Measurements from ENCODE around the gene KIAA0513.

KIAA0513 gene

GRCh38 chr16:85103114-85104079, 75.8 kb downstream of the KIAA0513 start:
- H3K27ac ChIP-seq (ENCODE audit: low read depth, low read length) = no peak overlapping the region

DNA sequence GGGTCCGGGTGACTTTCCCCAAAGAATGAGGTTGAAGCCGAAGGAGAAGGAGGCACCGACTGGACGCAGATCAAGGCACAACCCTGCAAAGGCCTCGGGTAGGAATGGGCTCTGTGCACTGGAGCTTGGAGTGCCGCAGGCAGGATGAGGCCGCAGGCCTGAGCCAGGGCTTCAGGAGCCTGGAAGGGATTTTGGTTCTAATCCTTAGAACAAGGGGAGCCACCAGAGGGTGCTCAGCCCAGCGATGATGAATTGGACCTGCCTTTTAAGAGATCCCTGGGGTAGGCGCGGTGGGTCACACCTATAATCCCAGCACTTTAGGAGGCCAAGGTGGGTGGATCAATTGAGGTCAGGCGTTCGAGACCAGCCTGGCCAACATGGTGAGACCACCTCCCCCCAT, 76.6 kb downstream of the KIAA0513 start:
- Histone ChIP-seq H3K27ac (ENCODE audit: low read depth, low read length) (no peak overlapping the region), H3K4me3 (ENCODE audit: low read depth in 1 of 5, low read length in 5 of 5) (no peak overlapping the region), H3K9me3 (ENCODE audit: control insufficient read depth in 5 of 5, low read length in 5 of 5) (no peaks in the 10 kb centered on the region), H3K4me1 (ENCODE audit: control insufficient read depth in 5 of 5, insufficient read depth in 5 of 5, low read length in 5 of 5) (peaks cover 0 to 8% (median 0%) of the 10 kb centered on the region in 5 donors), H3K9ac (ENCODE audit: low read length in 5 of 5) (no peak overlapping the region), H3K27me3 (ENCODE audit: control insufficient read depth in 5 of 5, insufficient read depth in 4 of 5, low read length in 5 of 5) (no peaks in the 10 kb centered on the region), H3K36me3 (ENCODE audit: control insufficient read depth in 5 of 5, insufficient read depth in 5 of 5, low read length in 5 of 5) (no peaks in the 10 kb centered on the region)

More at GRCh38 chr16:85103114-85104079, 75.8 kb downstream of the KIAA0513 start:
- Histone ChIP-seq H3K27me3 (ENCODE audit: control insufficient read depth in 5 of 5, insufficient read depth in 4 of 5, low read length in 5 of 5) (no peaks in the 10 kb centered on the region), H3K9me3 (ENCODE audit: control insufficient read depth in 5 of 5, low read length in 5 of 5) (no peaks in the 10 kb centered on the region), H3K4me3 (ENCODE audit: low read depth in 1 of 5, low read length in 5 of 5) (no peak overlapping the region), H3K9ac (ENCODE audit: low read length in 5 of 5) (no peak overlapping the region), H3K4me1 (ENCODE audit: control insufficient read depth in 5 of 5, insufficient read depth in 5 of 5, low read length in 5 of 5) (peaks cover 0 to 8% (median 0%) of the 10 kb centered on the region in 5 donors), H3K36me3 (ENCODE audit: control insufficient read depth in 5 of 5, insufficient read depth in 5 of 5, low read length in 5 of 5) (no peaks in the 10 kb centered on the region)

DNA sequence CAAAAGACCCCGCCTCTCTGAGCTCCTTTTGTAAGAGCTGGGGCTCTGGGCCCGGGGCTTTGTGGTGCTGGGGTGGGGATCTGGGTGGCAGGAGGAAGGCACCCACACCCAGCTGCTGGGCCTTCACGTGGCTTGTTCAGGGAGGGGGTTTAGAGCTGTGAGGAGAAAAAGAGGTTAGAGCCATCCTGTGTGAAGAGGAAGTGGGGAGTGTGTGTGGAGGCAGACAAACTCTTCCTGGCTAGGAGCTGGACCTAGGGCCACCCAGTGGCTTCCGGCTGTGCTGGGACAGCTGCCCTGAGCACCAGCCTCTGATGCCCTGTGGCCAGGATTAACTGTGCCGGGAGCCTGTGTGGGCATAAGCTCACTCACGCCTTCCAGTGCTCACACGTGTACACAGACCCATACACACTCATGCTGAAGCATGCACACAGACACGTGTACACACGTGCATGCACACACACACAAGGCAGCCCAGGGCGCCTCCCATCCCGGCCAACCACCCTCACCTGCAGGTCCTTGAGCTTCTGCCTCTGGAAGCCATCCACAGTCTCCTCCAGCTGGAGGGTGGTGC, 77.3 kb downstream of the KIAA0513 start:
- H3K9ac ChIP-seq (ENCODE audit: low read length in 5 of 5) = no peak overlapping the region
- H3K9me3 ChIP-seq (ENCODE audit: control insufficient read depth in 5 of 5, low read length in 5 of 5) = no peaks in the 10 kb centered on the region
- H3K4me1 ChIP-seq (ENCODE audit: control insufficient read depth in 5 of 5, insufficient read depth in 5 of 5, low read length in 5 of 5) = peaks cover 0 to 8% (median 0%) of the 10 kb centered on the region in 5 donors
- H3K4me3 ChIP-seq (ENCODE audit: low read depth in 1 of 5, low read length in 5 of 5) = no peak overlapping the region
- H3K36me3 ChIP-seq (ENCODE audit: control insufficient read depth in 5 of 5, insufficient read depth in 5 of 5, low read length in 5 of 5) = no peaks in the 10 kb centered on the region
- H3K27me3 ChIP-seq (ENCODE audit: control insufficient read depth in 5 of 5, insufficient read depth in 4 of 5, low read length in 5 of 5) = no peaks in the 10 kb centered on the region
- H3K27ac ChIP-seq (ENCODE audit: low read depth, low read length) = no peak overlapping the region

GRCh38 chr16:85105475-85105874, 77.9 kb downstream of the KIAA0513 start:
- peaks cover 0 to 8% (median 0%) of the 10 kb centered on the region in 5 donors for H3K4me1 ChIP-seq (ENCODE audit: control insufficient read depth in 5 of 5, insufficient read depth in 5 of 5, low read length in 5 of 5)
- no peaks in the 10 kb centered on the region for H3K27me3 ChIP-seq (ENCODE audit: control insufficient read depth in 5 of 5, insufficient read depth in 4 of 5, low read length in 5 of 5)
- H3K4me3 ChIP-seq (ENCODE audit: low read depth in 1 of 5, low read length in 5 of 5) = no peak overlapping the region
- no peaks in the 10 kb centered on the region for H3K9me3 ChIP-seq (ENCODE audit: control insufficient read depth in 5 of 5, low read length in 5 of 5)
- no peak overlapping the region for H3K9ac ChIP-seq (ENCODE audit: low read length in 5 of 5)
- H3K36me3 ChIP-seq (ENCODE audit: control insufficient read depth in 5 of 5, insufficient read depth in 5 of 5, low read length in 5 of 5) = no peaks in the 10 kb centered on the region
- no peak overlapping the region for H3K27ac ChIP-seq (ENCODE audit: low read depth, low read length)

GRCh38 chr16:85107083-85107482, 79.5 kb downstream of the KIAA0513 start:
- H3K9me3 ChIP-seq (ENCODE audit: control insufficient read depth in 5 of 5, low read length in 5 of 5) = no peaks in the 10 kb centered on the region
- no peaks in the 10 kb centered on the region for H3K27me3 ChIP-seq (ENCODE audit: control insufficient read depth in 5 of 5, insufficient read depth in 4 of 5, low read length in 5 of 5)
- no peak overlapping the region for H3K9ac ChIP-seq (ENCODE audit: low read length in 5 of 5)
- no peaks in the 10 kb centered on the region for H3K36me3 ChIP-seq (ENCODE audit: control insufficient read depth in 5 of 5, insufficient read depth in 5 of 5, low read length in 5 of 5)
- H3K4me1 ChIP-seq (ENCODE audit: control insufficient read depth in 5 of 5, insufficient read depth in 5 of 5, low read length in 5 of 5) = peaks cover 0 to 8% (median 0%) of the 10 kb centered on the region in 5 donors
- no peak overlapping the region for H3K27ac ChIP-seq (ENCODE audit: low read depth, low read length)
- no peak overlapping the region for H3K4me3 ChIP-seq (ENCODE audit: low read depth in 1 of 5, low read length in 5 of 5)

DNA sequence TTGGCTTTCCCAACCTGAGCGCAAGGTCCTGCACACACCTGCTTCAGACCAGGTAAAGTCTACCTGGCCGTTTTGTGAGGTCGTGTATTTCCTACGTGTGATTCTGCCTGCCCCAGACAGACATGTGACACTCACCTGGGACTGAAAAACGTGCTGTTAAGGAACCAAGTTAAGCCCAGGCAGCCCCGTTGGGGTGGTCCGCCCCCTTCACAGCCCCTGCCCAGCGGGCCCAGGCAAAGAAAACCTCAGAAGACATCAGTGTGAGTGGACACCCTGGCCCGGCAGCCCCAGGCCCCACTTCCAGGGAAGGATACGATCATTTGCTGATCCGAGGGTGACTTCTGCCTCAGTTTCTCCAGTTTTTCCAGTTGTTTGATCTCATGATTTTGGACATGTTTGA, 79.9 kb downstream of the KIAA0513 start:
- no peak overlapping the region for H3K27ac ChIP-seq (ENCODE audit: low read depth, low read length)
- no peak overlapping the region for H3K9ac ChIP-seq (ENCODE audit: low read length in 5 of 5)
- H3K4me1 ChIP-seq (ENCODE audit: control insufficient read depth in 5 of 5, insufficient read depth in 5 of 5, low read length in 5 of 5) = peaks cover 0 to 8% (median 0%) of the 10 kb centered on the region in 5 donors
- no peaks in the 10 kb centered on the region for H3K36me3 ChIP-seq (ENCODE audit: control insufficient read depth in 5 of 5, insufficient read depth in 5 of 5, low read length in 5 of 5)
- no peaks in the 10 kb centered on the region for H3K9me3 ChIP-seq (ENCODE audit: control insufficient read depth in 5 of 5, low read length in 5 of 5)
- no peak overlapping the region for H3K4me3 ChIP-seq (ENCODE audit: low read depth in 1 of 5, low read length in 5 of 5)
- no peaks in the 10 kb centered on the region for H3K27me3 ChIP-seq (ENCODE audit: control insufficient read depth in 5 of 5, insufficient read depth in 4 of 5, low read length in 5 of 5)

GRCh38 chr16:85110105-85110504, 82.5 kb downstream of the KIAA0513 start:
- Histone ChIP-seq H3K36me3 (ENCODE audit: control insufficient read depth in 5 of 5, insufficient read depth in 5 of 5, low read length in 5 of 5) (no peaks in the 10 kb centered on the region), H3K4me1 (ENCODE audit: control insufficient read depth in 5 of 5, insufficient read depth in 5 of 5, low read length in 5 of 5) (peaks cover 0 to 13% (median 6%) of the 10 kb centered on the region in 5 donors), H3K9me3 (ENCODE audit: control insufficient read depth in 5 of 5, low read length in 5 of 5) (no peaks in the 10 kb centered on the region), H3K4me3 (ENCODE audit: low read depth in 1 of 5, low read length in 5 of 5) (no peak overlapping the region), H3K9ac (ENCODE audit: low read length in 5 of 5) (no peak overlapping the region), H3K27ac (ENCODE audit: low read depth, low read length) (no peak overlapping the region), H3K27me3 (ENCODE audit: control insufficient read depth in 5 of 5, insufficient read depth in 4 of 5, low read length in 5 of 5) (no peaks in the 10 kb centered on the region)

GRCh38 chr16:85111184-85111583, 83.6 kb downstream of the KIAA0513 start:
- Histone ChIP-seq H3K27me3 (ENCODE audit: control insufficient read depth in 5 of 5, insufficient read depth in 4 of 5, low read length in 5 of 5) (no peaks in the 10 kb centered on the region), H3K36me3 (ENCODE audit: control insufficient read depth in 5 of 5, insufficient read depth in 5 of 5, low read length in 5 of 5) (no peaks in the 10 kb centered on the region), H3K27ac (ENCODE audit: low read depth, low read length) (no peak overlapping the region), H3K9ac (ENCODE audit: low read length in 5 of 5) (no peak overlapping the region), H3K9me3 (ENCODE audit: control insufficient read depth in 5 of 5, low read length in 5 of 5) (no peaks in the 10 kb centered on the region), H3K4me1 (ENCODE audit: control insufficient read depth in 5 of 5, insufficient read depth in 5 of 5, low read length in 5 of 5) (peaks cover 0 to 14% (median 4%) of the 10 kb centered on the region in 5 donors), H3K4me3 (ENCODE audit: low read depth in 1 of 5, low read length in 5 of 5) (no peak overlapping the region)

DNA sequence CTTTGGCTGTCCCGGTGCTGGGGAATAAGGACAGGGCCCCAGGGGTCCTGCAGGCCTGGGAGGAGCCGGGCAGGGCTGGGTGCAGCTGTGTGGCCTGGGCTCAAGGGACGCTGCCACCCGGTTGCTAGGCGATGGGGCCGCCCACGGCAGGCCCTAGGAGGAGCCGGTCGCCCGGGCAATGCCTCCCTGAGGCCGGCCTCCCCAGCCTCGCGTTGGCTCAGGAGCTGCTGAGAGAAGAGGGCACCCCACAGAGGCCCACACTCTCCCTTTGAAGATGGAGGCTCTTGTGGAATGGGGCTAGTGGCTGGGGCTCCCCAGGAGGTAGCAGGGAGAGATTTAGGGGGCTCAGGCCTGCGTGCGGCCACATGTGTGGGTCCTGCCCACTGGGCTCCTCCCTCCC, 84.8 kb downstream of the KIAA0513 start, which contains the start of gene CIBAR2:
CIBAR2 (minus strand) TSS at position 109 of the 400 bp plus-strand sequence. CDS start 120 bp downstream, outside the sequence.
- H3K27ac ChIP-seq (ENCODE audit: low read depth, low read length) = no peak within 1 kb of the TSS
- H3K36me3 ChIP-seq (ENCODE audit: control insufficient read depth in 5 of 5, insufficient read depth in 5 of 5, low read length in 5 of 5) = no peaks in the 10 kb centered on the region
- no peaks in the 10 kb centered on the region for H3K9me3 ChIP-seq (ENCODE audit: control insufficient read depth in 5 of 5, low read length in 5 of 5)

DNA sequence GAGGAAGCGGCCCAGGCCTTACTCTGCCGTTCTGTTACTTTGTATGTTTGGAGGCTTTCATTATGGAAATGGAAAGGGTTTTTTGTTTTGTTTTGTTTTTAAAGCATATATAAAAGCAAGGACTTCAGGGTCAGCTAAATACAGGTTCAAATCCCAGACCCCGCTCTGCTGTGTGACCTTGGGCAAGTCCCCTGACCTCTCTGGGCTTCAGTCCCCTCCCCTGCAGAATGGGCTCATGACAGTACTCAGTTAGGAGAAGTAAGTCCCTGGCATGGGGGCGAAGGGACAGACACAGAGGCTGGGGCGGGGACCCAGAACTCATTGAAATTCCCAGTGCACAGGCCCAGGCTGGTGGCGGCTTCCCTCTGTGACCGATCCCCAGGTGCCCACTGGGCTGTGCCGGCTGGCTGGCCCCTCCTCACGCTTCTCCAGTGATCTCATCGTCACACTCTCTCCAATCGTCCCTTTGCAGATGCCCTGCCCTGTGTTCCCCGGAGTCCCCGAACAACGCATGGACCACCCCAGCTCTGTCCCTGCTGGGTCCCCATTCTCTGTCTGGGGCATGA, 85.7 kb downstream of the KIAA0513 start:
- H3K4me3 ChIP-seq (ENCODE audit: low read depth in 1 of 5, low read length in 5 of 5) = no peak overlapping the region
- no peaks in the 10 kb centered on the region for H3K27me3 ChIP-seq (ENCODE audit: control insufficient read depth in 5 of 5, insufficient read depth in 4 of 5, low read length in 5 of 5)
- no peaks in the 10 kb centered on the region for H3K36me3 ChIP-seq (ENCODE audit: control insufficient read depth in 5 of 5, insufficient read depth in 5 of 5, low read length in 5 of 5)
- peaks cover 3 to 22% (median 4%) of the 10 kb centered on the region in 5 donors for H3K4me1 ChIP-seq (ENCODE audit: control insufficient read depth in 5 of 5, insufficient read depth in 5 of 5, low read length in 5 of 5)
- no peaks in the 10 kb centered on the region for H3K9me3 ChIP-seq (ENCODE audit: control insufficient read depth in 5 of 5, low read length in 5 of 5)
- no peak overlapping the region for H3K9ac ChIP-seq (ENCODE audit: low read length in 5 of 5)
- no peak overlapping the region for H3K27ac ChIP-seq (ENCODE audit: low read depth, low read length)

More for the DNA sequence above, 84.8 kb downstream of the KIAA0513 start, which contains the start of gene CIBAR2:
- H3K9ac ChIP-seq (ENCODE audit: low read length in 5 of 5) = no peak within 1 kb of the TSS
- H3K4me3 ChIP-seq (ENCODE audit: low read depth in 1 of 5, low read length in 5 of 5) = no peak within 1 kb of the TSS
- H3K27me3 ChIP-seq (ENCODE audit: control insufficient read depth in 5 of 5, insufficient read depth in 4 of 5, low read length in 5 of 5) = no peaks in the 10 kb centered on the region
- peaks cover 3 to 19% (median 4%) of the 10 kb centered on the region in 5 donors for H3K4me1 ChIP-seq (ENCODE audit: control insufficient read depth in 5 of 5, insufficient read depth in 5 of 5, low read length in 5 of 5)
